Keratinocyte (primary cell): ENCODE results near the gene MN1.

Experiments
- CTCF ChIP-seq, 3 experiments: IDR thresholded peaks in 1 of 3; conservative IDR thresholded peaks in 1 of 3; optimal IDR thresholded peaks in 1 of 3; 2 replicates in 2 of 3; 3 replicates in 1 of 3; pipeline versions ENCODE3 to v1.5.1; 2011; ENCODE audit warnings: low read length in 3 of 3, mild to moderate bottlenecking in 3 of 3, moderate library complexity in 2 of 3, control low read depth in 1 of 3, inconsistent platforms in 1 of 3; ENCODE audit not compliant: insufficient read depth in 2 of 3; ENCODE audit errors: extremely low read depth in 1 of 3
- EZH2 ChIP-seq: IDR thresholded peaks from one replicate; pipeline ENCODE4 v1.6.1; 2012; ENCODE audit warnings: inconsistent platforms, mild to moderate bottlenecking, low read length, moderate library complexity

- TF ChIP-seq CTCF (optimal IDR thresholded peaks at IDR 0.05 in 1 of 3, IDR thresholded peaks at IDR 0.05 in 1 of 3, conservative IDR thresholded peaks at IDR 0.05 in 1 of 3; ENCODE audit: extremely low read depth in 1 of 3, insufficient read depth in 2 of 3, low read length in 3 of 3): no peak
- no peak for TF ChIP-seq EZH2
Measured at GRCh38 chr22:27799015-27799826, 2.3 kb downstream of the MN1 start.
